Activated gamma-delta T cell treated with anti-CD3 and anti-CD28 coated beads, Interleukin-2, amount 50 U/mL, for 16 hours (primary cell): ENCODE measurements around the gene OR5AR1.
"Not testable (repeated sequence)": the region's sequence is repeated elsewhere in the genome, so short reads cannot be mapped to it uniquely, and the experiment has no call there.

ENCODE experiments used
- DNase-seq: peaks from one replicate; pipeline ENCODE4 v3.0.0-alpha.2; 2020; ENCODE audit warnings: low read depth

Gene OR5AR1

GRCh38 chr11:56663386-56663785 is at the start of gene OR5AR1:
Gene OR5AR1, plus strand, starts transcription at chr11:56663686. Its CDS starts 0 bp downstream, at chr11:56663686.
- no peak for DNase-seq

- no peak for DNase-seq
Measured at GRCh38 chr11:56624661-56625110, 38.8 kb upstream of the OR5AR1 start.

- DNase-seq, result no peak
Measured at GRCh38 chr11:56625946-56626345, 37.5 kb upstream of the OR5AR1 start.

- no peak for DNase-seq
Measured at GRCh38 chr11:56632329-56632728, 31.2 kb upstream of the OR5AR1 start.

- DNase-seq, result no peak
Measured at GRCh38 chr11:56636861-56637260, 26.6 kb upstream of the OR5AR1 start.

GRCh38 chr11:56637500-56637899 is 26.0 kb upstream of the OR5AR1 start:
- DNase-seq, result no peak

- no peak for DNase-seq
Measured at GRCh38 chr11:56642339-56642738, 21.1 kb upstream of the OR5AR1 start, which contains the start of gene OR5AP2. Gene OR5AP2, minus strand, starts transcription at chr11:56642439. Its CDS starts 0 bp downstream, at chr11:56642439.

- no peak for DNase-seq
Measured at GRCh38 chr11:56659755-56660154, 3.7 kb upstream of the OR5AR1 start.

- no peak for DNase-seq
Measured at GRCh38 chr11:56670984-56671383, 7.5 kb downstream of the OR5AR1 start.

GRCh38 chr11:56688554-56689100 is 25.1 kb downstream of the OR5AR1 start:
- no peak for DNase-seq

GRCh38 chr11:56691179-56691578 is 27.7 kb downstream of the OR5AR1 start:
- not testable (repeated sequence) for DNase-seq

- DNase-seq, result no peak
Measured at GRCh38 chr11:56693428-56693827, 29.9 kb downstream of the OR5AR1 start.

GRCh38 chr11:56698795-56699194 is 35.3 kb downstream of the OR5AR1 start, which contains the start of gene OR9G1:
Gene OR9G1, plus strand, starts transcription at chr11:56699095. Its CDS starts 1,293 bp downstream, at chr11:56700388.
- DNase-seq, result no peak

GRCh38 chr11:56700242-56700913 is 36.9 kb downstream of the OR5AR1 start:
- DNase-seq, result no peak

- DNase-seq, result no peak
Measured at GRCh38 chr11:56700914-56701485, 37.5 kb downstream of the OR5AR1 start.

GRCh38 chr11:56705784-56706396 is 42.4 kb downstream of the OR5AR1 start:
- no peak for DNase-seq

- no peak for DNase-seq
Measured at GRCh38 chr11:56706486-56706885, 43.0 kb downstream of the OR5AR1 start.

- no peak for DNase-seq
Measured at GRCh38 chr11:56714206-56714605, 50.7 kb downstream of the OR5AR1 start.
